GM19452 (cell line): ENCODE measurements around the gene ALG3.

ENCODE experiments used
- ATAC-seq: cut with Tn5 transposase; IDR thresholded peaks from one replicate; pipeline ENCODE4 v1.9.1; 2021; ENCODE audit not compliant: unreplicated experiment

ALG3 gene

DNA sequence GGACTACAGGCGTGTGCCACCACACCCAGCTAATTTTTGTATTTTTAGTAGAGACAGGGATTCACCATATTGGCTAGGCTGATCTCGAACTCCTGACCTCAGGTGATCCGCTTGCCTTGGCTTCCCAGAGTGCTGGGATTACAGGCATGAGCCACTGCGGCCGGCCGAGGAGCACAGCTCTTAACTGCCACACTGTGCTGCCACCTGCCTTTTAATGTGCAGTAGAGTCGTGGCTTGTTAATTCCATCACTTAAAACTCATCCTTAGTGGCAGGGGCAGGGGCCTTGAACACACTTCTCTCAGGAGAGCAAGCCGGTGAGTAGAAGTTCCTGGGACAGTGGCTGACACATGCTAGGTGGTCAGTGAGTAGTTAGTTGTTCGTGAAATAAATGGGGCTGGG lies 50.3 kb downstream of the ALG3 start:
- ATAC-seq: no peak

DNA sequence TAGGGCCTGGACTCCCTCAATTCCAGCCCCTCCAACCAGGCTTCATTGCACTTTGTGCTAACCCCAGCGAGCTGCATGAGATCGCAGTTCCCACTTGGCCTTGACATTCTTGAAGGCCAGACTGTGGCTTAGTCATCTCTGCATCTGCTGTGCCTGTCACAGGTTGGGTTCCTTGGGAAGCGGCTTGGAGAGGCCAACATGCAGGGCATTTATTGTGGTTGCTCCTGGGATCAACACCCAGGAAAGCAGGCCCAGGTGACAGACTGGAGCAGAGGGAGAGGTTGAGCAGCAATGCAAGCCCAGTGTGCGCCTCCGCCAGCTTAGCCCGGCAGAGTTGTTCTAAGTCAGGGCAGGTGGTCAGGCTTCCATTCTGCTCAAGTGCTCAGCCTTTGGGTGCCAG lies 52.2 kb downstream of the ALG3 start:
- ATAC-seq: no peak

DNA sequence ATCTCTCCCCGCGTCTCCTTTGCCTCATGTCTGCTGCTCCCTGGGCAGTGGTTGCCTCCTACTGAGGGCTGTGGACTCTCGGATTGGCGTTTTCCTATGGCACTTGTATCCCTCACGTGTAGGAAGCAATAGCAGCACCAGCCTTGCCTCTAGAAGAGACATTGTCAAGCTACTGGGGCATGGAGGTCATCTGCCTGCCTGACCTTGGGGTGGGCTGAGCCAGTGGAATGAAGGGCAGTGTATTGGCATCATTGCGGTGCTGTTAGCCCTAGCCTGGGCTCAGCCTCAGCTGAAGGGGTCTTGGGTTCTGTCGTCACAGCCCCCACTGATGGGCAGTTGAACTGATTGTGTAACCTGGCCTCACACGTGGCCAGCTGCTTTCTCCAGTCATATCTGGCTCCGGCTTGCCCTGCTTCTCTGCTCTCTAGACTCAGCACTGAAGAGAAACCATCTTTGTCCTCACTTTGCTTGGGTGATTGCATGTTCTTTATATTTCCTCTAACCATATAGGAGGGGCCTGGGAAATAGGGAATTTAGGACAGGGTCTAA lies 54.7 kb downstream of the ALG3 start:
- no peak for ATAC-seq

DNA sequence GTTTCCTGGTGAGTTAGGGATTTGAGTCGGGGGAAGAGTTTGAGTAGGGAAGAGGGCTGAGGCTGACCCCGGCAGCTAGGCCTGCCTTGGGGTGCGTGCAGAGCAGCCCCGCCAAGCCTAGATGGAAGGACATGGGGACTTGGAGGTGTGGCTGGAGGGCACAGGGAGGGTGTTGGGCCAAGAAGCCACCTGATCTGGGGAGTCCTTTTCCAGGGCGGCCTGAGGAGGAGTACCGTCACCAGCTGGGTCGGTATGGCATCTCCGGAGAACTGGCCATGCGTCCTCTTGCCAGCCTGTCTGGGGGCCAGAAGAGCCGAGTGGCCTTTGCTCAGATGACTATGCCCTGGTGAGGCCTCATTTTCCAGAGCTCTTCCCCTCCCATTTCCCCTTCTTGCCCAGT lies 55.9 kb downstream of the ALG3 start:
- no peak for ATAC-seq
